Thyroid gland (tissue), 4 donors: ENCODE measurements around the gene CNIH1.

ENCODE experiments used
- CTCF ChIP-seq, 6 experiments: fragments of 200-600 bp in 3 of 6; fragments of 450-650 bp in 3 of 6; sonication (generic) in 3 of 6; IDR thresholded peaks; one replicate each; pipeline ENCODE4 v1.5.1; 2016 to 2019; ENCODE audit warnings: antibody characterized with exemption in 6 of 6, mild to moderate bottlenecking in 2 of 6, inconsistent platforms in 1 of 6, moderate library complexity in 1 of 6
- POLR2A ChIP-seq, 2 donors: fragments of 450-650 bp; IDR thresholded peaks; one replicate each; pipeline ENCODE4 v1.6.1; 2017; ENCODE audit warnings: antibody characterized with exemption in 2 of 2, mild to moderate bottlenecking in 2 of 2, moderate library complexity in 1 of 2

GRCh38 chr14:54486685-54487084, 45.5 kb upstream of the CNIH1 start:
- TF ChIP-seq CTCF (IDR thresholded peaks at IDR 0.05) (no peak), POLR2A (IDR thresholded peaks at IDR 0.05) (no peak)
